Stimulated activated CD8-positive, alpha-beta memory T cell treated with anti-CD3 and anti-CD28 coated beads, Interleukin-12 subunit alpha, Interleukin-12 subunit beta, amount 100 ng/mL, for 24 hours (primary cell): ENCODE results near the gene ABCC1.
"Not testable (repeated sequence)": the region's sequence is repeated elsewhere in the genome, so short reads cannot be mapped to it uniquely, and the experiment has no call there.

Experiments used
- DNase-seq: peaks from one replicate; pipeline ENCODE4 v3.0.0-alpha.2; 2020; ENCODE audit errors: extremely low read depth

Gene ABCC1

DNA sequence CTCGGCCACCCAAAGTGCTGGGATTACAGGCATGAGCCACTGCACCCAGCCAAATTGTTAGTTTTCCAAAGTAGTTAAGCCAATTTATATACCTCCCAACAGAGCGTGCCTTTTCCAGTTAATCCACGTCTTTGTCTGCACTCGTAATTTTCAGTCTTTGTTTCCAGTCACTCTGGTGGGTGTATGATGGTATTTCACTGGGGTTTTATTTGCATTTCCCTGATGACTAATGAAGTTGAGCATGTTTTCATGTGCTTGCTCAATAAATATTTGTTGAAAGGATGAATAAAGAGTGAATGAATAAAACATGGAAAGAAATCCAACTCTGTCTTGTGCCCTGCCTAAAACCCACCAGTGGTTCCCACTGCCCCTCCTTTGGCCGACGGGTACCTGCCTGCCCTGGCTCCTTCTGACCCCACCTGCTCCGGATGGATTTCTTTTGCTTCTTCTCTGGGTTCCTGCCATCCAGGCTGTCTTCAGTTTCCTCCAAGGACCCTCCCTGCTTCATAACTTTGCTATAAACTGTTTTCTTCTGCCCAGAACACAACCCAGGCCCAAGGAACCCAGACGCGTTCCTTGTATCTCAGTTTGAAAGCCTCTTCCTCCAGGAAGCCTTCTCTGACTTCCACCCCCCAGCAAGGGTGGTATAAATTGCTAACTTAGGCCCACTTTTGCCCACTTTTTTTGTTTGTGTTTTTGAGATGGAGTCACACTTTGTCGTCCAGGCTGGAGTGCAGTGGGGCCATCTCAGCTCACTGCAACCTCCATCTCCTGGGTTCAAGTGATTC, 3.0 kb upstream of the ABCC1 start:
- no peak for DNase-seq

DNA sequence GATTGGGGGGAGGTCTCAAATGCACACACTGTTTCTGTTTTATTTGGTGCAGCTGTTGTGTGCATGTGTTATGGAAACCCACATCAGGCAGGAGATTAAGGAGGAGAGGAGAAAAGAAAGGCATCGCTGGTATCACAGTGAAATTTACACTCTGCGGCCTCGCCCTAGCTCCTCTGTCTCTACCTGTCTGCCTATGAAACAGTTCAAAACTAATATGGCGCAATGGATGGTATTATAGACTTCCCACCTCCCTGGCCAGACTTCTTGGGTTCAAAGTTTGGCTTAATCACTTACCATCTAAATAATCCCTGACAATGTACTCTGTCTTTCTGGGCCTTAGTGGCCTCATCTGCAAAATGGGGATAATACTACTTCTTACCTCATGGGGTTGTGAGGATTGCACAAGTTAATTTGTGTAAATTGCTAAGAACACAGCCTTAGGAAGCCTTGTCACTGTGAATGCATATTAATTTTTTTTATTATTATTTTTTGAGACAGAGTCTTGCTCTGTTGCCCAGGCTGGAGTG, 1.4 kb upstream of the ABCC1 start:
- no peak for DNase-seq

DNA sequence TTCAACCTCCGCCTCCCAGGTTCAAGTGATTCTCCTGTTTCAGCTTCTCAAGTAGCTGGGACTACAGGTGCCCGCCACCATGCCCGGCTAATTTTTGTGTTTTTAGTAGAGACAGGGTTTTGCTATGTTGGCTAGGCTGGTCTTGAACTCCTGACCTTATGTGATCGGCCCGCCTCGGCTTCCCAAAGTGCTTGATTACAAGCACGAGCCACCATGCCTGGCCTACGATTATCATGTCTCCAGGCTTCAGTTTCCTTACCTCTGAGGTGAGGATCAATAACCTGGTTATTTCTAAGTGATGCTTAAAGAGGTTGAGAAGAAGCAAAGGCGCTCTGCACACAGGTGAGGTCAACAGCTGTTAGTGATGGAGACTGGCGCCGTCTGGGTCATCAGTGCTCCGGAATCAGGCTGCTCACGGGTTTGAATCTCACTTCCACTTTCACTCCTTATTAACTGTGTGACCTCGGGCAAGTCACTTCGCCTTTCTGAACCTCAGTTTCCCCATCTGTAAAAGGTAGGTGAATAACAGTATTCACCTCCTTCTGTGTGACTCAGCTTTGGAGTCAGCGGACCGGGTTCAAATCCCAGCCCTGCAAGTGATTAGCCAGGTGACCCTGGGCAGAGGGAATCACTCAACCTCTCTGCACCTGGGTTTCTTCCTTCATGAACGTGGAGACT, 745 bp upstream of the ABCC1 start:
- no peak for DNase-seq

DNA sequence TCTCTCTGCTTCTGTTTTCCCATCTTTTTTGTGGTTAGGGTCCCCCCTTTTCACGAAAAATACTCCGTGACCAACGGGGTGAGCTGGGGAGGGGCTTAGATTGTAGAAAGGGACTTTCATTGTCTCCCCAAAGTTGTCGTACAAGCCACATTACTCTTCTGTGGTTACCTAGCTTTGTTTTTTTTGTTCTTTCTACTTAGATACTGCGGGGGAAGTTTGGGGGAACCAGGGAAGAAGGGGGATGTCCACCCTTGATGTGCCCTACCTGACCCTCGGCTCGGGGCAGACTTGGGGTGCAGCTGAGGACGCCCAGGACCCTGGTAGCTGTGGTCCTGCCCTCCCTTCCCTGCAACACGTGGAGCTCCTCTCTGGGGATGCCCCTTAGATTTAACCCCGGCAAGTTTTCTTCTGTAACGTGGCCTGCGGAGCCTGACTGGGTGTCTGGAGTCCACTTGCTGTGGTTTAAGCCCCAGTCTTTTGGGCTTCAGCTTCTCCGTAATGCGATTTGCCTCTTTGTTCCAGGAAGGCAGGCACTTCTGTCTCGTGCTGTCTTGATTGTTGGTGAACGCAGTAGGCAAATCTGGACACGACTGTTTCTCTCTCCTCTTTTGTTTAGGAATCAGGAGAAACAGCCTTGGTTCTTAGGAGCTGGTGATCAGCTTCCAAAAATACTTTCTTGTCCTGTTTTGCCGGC, 892 bp downstream of the ABCC1 start:
- DNase-seq = no peak

DNA sequence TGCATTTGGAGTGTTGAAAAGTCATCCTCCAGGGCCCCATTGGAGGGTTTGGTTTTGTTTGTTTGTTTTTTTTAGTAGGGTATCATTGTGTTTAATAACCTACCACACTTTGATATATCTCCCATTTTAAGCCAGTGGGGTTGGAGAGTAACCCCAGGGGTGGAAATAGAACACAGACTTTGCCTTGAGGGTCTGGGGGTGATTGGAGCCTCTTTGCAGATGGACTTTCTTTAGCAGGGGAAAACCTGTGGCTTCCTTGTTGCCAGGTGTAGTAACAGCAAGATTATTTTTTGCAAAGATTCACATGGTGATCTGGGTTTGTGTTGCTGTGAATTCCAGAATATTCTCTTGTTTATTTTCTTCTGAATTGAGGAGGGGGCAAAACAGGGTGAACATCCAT, 1.5 kb downstream of the ABCC1 start:
- no peak for DNase-seq

DNA sequence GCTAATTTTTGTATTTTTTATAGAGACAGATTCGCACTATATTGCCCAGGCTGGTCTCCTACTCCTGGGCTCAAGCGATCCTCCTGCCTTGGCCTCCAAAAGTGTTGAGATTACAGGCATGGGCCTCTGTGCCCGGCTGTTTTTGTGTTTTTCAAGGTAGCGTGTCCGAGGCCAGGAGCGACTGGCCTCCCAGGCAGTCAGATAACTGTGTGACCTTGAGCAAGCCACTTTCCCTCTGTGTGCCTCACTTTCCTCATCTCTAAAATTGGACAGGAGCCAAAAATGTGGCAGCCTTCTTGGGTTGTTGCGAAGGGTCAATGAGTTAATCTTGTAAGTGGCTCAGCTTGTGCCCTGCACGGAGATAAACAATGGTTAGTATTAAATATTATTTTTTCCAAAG, 2.4 kb downstream of the ABCC1 start:
- DNase-seq = no peak

DNA sequence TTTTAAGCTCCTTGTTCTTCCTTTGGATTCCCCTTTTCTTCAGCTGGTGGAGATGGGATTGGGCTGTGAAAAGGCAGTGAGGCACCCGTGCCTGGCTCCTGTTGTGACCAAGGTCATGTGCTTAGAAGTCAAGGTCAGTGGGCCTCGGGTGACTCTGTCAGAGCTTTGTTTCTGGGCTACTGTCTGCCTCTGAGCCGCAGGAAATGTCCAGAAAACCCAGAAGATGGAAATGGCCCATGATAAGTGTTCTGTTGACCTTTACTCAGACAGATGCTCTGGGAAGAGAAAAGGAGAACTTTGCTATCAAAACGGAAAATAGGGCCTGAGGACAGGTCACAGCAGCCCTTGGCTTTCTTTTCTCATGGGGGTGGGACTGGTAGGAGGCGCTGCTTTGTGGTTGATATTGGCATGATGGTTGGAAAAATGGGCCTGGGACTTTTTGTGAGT, 2.9 kb downstream of the ABCC1 start:
- no peak for DNase-seq

DNA sequence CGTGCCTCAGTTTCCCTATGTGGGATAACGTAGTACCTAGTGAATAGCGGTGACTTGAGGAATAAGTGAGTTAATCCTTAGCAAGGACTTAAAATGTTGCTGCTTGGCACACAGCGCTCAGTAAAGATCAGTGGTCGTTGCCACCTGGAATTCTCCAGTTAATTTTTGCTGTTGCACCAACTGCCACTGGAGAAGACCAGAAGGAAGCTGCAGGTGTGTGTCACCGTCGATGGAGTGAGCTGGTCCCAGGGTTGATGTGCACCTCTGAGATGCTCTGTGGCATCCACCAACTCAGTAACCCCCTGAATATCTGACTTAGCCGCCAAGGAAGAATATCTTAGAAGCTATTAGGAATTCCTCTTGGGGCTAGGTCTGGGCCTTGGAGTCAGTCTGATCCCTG, 4.1 kb downstream of the ABCC1 start:
- DNase-seq = no peak

DNA sequence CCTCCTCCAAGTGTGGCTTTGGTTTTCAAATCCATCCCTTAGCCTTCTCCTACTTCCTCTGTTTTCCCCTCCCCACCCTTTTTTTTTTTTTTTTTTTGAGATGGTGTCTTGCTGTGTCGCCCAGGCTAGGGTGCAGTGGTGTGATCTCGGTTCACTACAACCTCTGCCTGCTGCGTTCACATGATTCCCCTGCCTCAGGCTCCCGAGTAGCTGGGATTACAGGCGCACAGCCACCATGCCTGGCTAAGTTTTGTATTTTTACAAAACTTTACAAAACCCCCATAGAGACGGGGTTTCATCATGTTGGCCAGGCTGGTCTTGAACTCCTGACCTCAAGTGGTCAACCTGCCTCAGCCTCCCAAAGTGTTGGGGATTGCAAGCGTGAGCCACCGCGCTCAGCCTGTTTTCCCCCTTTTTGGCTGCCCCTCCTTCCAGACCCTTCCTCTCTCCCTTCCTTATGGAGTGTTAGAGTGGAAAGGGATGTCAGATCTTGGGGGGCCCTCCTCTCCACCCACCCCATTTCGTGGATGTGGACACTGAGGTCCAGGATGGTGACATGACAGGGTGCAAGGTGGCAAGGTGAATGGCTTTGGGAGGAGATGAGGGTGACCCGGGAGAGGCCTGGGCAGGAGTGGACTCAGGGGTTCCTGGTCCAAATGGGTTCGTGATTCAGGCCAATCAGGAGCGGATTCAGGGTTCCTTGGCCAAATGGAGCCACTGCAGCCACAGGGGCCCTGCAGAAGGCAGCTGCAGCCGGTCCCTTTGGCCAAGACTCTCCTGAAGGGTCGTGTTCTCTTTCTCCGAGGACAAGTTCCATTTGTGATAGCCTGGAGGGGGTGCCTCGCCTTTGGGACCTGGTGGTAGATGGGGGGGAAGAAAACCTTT, 4.8 kb downstream of the ABCC1 start:
- no peak for DNase-seq

DNA sequence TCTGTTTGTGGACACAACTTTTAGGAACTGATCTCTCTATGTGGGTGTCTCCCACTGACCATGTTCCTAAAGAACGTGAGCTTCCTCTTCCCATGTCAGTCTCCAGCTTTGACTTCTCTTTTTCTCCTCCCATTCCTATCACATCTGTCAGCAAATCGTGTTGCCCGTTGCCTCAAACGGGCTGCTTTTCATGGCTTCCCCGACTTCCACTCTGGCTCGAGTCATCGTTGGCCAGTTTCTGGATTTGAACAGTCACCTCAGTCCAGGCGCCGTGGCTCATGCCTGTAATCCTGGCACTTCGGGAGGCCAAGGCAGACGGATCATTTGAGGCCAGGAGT, 5.4 kb downstream of the ABCC1 start:
- no peak for DNase-seq

DNA sequence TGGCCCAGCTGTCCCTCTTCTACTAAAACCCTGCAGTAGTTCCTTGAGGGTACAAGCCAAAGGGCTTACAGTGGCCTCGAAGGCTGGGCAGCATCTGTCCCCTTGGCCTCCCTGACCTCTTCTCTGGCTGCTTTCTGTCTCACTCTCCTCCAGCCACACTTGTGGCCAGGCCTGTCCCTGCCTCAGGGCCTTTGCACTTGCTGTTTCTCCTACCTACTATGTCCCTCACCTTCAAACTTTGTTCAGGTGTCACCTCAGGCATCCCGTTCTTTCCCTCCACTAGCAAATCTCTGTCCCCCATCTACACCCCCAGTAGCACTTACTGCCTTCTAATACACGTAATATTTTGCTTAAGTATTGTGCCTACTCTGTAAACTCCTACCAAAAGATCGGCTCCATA, 6.0 kb downstream of the ABCC1 start:
- DNase-seq = no peak

DNA sequence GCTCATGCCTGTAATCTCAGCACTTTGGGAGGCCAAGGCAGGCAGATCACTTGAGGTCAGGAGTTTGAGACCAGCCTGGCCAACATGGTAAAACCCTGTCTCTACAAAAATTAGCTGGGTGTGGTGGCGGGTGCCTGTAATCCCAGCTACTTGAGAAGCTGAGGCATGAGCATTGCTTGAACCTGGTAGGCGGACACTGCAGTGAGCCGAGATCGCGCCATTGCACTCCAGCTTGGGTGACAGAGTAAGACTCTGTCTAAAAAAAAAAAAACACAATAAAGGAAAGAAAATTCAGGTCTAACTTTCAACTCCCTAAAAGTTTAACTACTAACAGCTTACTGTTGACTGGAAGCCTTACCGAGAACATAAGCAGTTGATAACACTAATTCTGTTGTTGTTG, 6.7 kb downstream of the ABCC1 start:
- not testable (repeated sequence) for DNase-seq

DNA sequence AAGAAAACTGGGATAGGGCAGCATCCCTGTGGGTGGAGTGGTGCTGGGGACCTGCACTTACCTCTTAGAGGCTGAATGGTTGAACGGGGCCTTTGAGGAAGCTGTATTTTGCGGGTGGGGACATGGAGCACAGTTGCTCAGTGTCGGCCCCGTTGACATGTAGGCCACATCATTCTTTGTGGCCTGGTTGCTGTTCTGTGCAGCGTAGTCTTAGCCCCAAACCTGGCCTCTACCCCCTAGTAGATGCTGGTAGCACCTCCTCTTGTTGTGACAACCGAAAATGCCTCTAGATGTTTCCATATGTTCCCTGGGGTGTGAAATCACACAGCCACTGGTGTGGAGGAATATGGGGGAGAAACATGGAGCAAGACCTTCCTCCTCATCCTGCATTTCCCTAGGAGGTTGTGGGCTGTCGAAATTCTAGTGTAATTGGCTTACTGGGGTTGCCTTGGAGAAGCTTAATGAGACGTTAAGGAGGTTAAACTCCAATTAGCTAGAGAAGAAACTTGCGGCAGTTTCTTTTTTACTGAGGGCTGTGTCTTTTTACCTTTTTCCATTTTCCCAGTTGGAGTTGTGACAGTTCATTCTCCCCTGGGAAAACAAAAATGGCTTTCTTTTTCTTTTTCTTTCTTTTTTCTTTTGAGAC, 9.4 kb downstream of the ABCC1 start:
- DNase-seq = no peak

DNA sequence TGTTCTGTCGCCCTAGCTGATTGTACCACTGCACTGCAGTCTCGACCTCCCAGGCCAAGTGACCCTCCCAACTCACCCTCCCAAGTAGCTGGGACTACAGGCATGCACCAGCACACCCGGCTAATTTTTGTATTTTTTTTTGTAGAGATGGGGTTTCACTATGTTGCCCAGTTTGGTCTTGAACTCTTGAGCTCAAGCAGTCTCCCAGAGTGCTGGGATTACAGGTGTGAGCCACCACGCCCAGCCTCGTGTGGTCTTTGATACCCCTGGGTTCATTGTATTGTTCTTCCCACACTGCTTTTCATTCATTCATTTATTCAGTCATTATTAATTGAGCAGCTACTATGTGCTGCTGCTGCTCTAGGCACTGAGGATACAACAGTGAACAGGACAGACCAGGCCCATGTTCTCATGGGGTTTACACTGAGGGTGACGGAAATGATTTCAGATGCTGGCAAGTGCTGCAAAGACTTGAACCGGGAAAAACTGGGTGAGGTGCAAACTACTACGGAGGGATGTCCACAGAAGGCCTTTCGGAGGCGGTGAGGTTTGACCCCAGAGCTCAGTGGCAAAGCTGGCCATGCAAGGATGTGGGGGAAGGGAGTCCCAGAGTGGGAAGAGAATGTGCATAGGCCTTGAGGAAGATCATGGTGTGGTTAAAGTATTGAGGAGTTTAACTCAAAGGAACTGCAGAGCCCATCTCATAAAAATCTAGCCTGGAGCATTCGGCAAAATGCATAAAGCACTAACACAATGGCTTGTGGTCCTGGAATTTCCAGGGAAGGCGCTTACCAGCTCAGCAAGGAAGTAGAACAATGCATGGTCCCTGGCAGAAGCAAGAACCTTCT, 10.9 kb downstream of the ABCC1 start:
- no peak for DNase-seq

DNA sequence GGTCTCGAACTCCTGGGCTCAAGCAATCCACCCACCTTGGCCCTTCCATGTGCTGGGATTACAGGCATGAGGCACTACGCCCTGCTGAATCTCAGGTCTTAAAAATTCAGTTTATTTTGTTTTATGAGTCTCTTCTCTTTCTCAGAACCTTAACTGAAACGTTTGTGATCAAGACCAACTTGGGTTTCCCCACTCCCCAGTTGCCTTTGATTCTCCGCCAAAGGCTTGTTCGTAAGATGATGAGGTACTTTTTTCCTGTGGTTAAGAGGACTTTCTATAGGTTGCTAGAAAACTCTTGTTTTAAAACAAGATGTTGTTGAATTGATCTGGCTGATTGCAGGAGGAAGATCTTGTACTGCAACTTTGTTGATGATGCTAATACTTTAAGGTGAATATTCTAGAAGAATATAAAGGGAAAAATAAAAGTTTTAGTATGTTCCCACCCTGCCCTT, 11.7 kb downstream of the ABCC1 start:
- peak; percentile 46 for DNase-seq

DNA sequence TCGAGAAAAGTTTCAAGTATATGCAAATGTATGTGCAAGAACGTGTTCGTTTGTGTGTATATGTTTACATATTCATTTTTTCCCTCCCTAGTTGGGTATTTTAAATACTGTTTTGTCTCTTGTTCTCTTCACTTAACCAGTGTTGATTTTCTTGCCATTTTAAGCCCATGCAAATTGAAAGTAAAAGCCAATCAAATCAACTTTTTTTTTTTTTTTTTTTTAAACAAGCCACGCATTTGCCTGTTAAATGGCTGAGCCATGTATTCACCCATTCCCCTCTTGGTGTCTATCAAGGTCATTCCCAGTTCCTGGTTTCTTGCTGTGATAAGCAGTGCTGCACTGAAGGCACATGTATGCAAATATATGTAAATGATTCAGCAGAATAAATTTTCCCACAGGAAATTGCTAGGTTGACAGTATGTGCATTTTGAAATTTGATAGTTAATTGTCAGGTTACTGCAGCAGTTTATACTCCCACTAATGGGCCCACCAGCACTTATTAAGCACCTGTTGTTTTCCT, 12.2 kb downstream of the ABCC1 start:
- no peak for DNase-seq

DNA sequence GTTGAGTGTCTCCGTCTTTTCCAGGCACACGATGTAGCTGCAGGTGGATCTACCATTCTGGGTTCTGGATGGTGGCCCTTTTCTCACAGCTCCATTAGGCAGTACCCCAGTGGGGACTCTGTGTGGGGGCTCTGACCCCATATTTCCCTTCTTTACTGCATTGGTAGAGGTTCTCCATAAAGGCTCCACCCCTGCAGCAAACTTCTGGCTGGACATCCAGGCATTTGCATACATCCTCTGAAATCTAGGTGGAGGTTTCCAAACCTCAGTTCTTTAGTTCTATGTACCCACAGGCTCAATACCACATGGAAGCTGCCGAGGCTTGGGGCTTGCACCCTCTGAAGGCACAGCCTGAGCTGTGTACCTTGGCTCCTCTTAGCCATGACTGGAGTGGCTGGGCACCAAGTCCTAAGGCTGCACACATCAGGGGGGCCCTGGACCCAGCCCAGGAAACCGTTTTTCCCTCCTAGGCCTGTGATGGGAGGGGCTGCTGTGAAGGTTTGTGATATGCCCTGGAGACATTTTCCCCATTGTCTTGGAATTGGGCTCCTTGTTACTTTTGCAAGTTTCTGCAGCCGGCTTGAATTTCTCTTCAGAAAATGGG, 14.0 kb downstream of the ABCC1 start:
- DNase-seq = no peak

DNA sequence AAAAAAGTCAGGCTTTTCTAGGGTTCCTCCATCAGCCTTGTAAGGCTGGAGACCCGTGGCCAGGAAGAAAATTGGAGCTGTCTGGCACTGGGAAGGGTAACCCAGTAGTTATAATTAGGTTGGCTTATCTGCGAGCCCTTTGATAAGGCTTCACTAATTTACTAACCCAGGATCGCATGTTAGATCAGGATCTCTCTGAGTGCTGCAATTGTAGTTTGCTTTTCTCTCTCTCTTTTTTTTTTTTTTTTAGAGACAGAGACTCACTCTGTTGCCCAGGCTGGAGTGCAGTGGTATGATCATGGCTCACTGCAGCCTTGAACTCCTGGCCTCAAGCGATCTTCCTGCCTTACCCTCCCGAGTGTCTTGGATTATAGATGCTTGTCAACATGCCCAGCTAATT, 17.0 kb downstream of the ABCC1 start:
- no peak for DNase-seq

DNA sequence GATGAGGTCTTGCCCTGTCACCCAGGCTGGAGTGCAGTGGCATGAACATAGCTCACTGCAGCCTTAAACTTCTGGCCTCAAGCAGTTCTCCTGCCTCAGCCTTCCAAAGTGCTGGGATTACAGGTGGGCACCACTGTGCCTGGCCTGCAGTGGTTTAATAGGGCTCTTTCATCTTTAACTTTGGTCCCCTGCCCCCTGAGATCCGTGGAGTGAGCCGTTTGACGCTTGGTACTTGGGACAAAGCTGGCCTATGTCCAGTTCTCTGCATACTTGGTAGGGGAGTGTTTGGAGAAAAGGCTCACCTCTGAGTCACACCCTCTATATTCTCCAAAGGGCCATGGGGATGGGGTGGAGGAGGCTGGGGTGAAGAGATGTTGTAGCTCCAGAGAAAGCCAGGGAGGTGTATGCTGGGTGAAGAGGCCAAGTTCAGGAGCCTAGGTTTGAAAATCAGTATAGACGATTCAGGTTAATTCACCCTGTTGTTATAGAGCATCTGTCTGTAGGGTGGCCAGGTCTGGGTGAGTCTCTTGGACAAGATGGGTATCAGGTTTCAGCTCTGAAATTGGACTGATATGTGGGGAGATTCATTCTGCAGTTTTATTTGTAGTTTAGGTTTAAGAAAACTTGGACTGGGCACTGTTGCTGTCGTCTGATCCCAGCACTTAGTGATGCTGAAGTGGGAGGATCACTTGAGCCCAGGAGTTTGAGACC, 17.6 kb downstream of the ABCC1 start:
- DNase-seq = no peak
